HepG2 (cell line): ENCODE data around the gene CST11. TPM values are rescaled to one million over a fixed set of nuclear protein-coding genes. Genes with fewer than 3 reads are reported as not detected.

Experiments used
- CBFB ChIP-seq: sonication (generic); formaldehyde crosslinking; IDR thresholded peaks from 2 replicates; pipeline ENCODE4 v1.4.0; 2020; ENCODE audit warnings: missing genetic modification reagents
- DNMT3B ChIP-seq: conservative IDR thresholded peaks from 2 replicates; pipeline ENCODE4 v1.6.1; 2016; ENCODE audit warnings: missing biosample characterization, control low read depth
- DR1 ChIP-seq: sonication (generic); formaldehyde crosslinking; IDR thresholded peaks from 2 replicates; pipeline ENCODE4 v1.8.0; 2021; ENCODE audit warnings: mild to moderate bottlenecking, missing genetic modification reagents, inconsistent platforms
- MED1 ChIP-seq: sonication (generic); formaldehyde crosslinking; IDR thresholded peaks from 2 replicates; pipeline ENCODE4 v1.4.0; 2020; ENCODE audit warnings: missing genetic modification reagents
- MYNN ChIP-seq: sonication (generic); formaldehyde crosslinking; IDR thresholded peaks from 2 replicates; pipeline ENCODE4 v1.4.0; 2020; ENCODE audit warnings: mild to moderate bottlenecking, low read depth, missing genetic modification reagents
- NFRKB ChIP-seq: fragments of 450-650 bp; IDR thresholded peaks from 2 replicates; pipeline ENCODE4 v1.6.1; 2017
- ONECUT2 ChIP-seq: sonication (generic); formaldehyde crosslinking; IDR thresholded peaks from 2 replicates; pipeline ENCODE4 v1.4.0; 2020; ENCODE audit warnings: missing genetic modification reagents
- RELA ChIP-seq: sonication (generic); formaldehyde crosslinking; IDR thresholded peaks from 2 replicates; pipeline ENCODE4 v1.4.0; 2020; ENCODE audit warnings: missing genetic modification reagents
- RNF2 ChIP-seq: fragments of 450-650 bp; conservative IDR thresholded peaks from 2 replicates; pipeline ENCODE4 v1.6.1; 2016; ENCODE audit warnings: low read depth
- STAT5B ChIP-seq: sonication (generic); formaldehyde crosslinking; IDR thresholded peaks from 2 replicates; pipeline ENCODE4 v1.4.0; 2020; ENCODE audit warnings: missing genetic modification reagents
- SUZ12 ChIP-seq: fragments of 150-350 bp; IDR thresholded peaks from 2 replicates; pipeline ENCODE4 v1.6.1; 2014; ENCODE audit warnings: low read depth, low read length
- TBP ChIP-seq: sonication (generic); formaldehyde crosslinking; IDR thresholded peaks from 2 replicates; pipeline ENCODE4 v1.5.0; 2020; ENCODE audit warnings: missing genetic modification reagents
- ZNF33A ChIP-seq: sonication (generic); formaldehyde crosslinking; IDR thresholded peaks from 2 replicates; pipeline ENCODE4 v1.5.1; 2020; ENCODE audit warnings: missing genetic modification reagents, mild to moderate bottlenecking, moderate library complexity, borderline replicate concordance
- ZNF776 ChIP-seq: sonication (generic); formaldehyde crosslinking; IDR thresholded peaks from 2 replicates; pipeline ENCODE4 v1.4.0; 2020; ENCODE audit warnings: mild to moderate bottlenecking, missing genetic modification reagents
- polyA plus RNA-seq, 8 experiments: library from polyadenylated mRNA; depleted of rRNA in 3 of 8; stranded (reverse) in 7 of 8; unstranded in 1 of 8; fragments of >200 nt; fragmentation: Illumina TruSeq in 4 of 8; extraction: Trizol in 4 of 8; gene quantifications; 2 replicates each; pipeline versions ENCODE4 v1.2.1 to v1.2.3, GENCODE V29; 2011 to 2016; ENCODE audit warnings: low read depth in 4 of 8, missing spikeins in 1 of 8, mixed read lengths in 1 of 8; ENCODE audit not compliant: insufficient read depth in 1 of 8
- total RNA-seq, 5 experiments: library from RNA; depleted of rRNA; stranded (reverse); fragments of >200 nt; fragmentation: Illumina TruSeq; extraction: Trizol; gene quantifications; 2 replicates each; pipeline ENCODE4 v1.2.3, GENCODE V29; 2016; ENCODE audit warnings: low read depth in 1 of 5
- TF ChIP-seq, protein P1 (sequence below): sonication (generic); formaldehyde crosslinking; IDR thresholded peaks from 2 replicates; pipeline ENCODE4 v1.4.0; 2020; ENCODE audit warnings: missing genetic modification reagents
- TF ChIP-seq, protein P2 (sequence below): sonication (generic); formaldehyde crosslinking; IDR thresholded peaks from 2 replicates; pipeline ENCODE4 v1.5.1; 2020; ENCODE audit warnings: mild to moderate bottlenecking, missing genetic modification reagents, moderate library complexity
- TF ChIP-seq, protein P3 (sequence below): sonication (generic); formaldehyde crosslinking; IDR thresholded peaks from 2 replicates; pipeline ENCODE4 v1.4.0; 2020; ENCODE audit warnings: mild to moderate bottlenecking, missing genetic modification reagents
- TF ChIP-seq, protein P4 (sequence below): sonication (generic); formaldehyde crosslinking; IDR thresholded peaks from 2 replicates; pipeline ENCODE4 v1.9.0; 2021; ENCODE audit warnings: missing genetic modification reagents, borderline replicate concordance
- TF ChIP-seq, protein P5 (sequence below): sonication (generic); formaldehyde crosslinking; IDR thresholded peaks from 2 replicates; pipeline ENCODE4 v1.5.0; 2020; ENCODE audit warnings: mild to moderate bottlenecking, missing genetic modification reagents
- TF ChIP-seq, protein P6 (sequence below): sonication (generic); formaldehyde crosslinking; IDR thresholded peaks from 2 replicates; pipeline ENCODE4; 2020; ENCODE audit warnings: missing genetic modification reagents, mild to moderate bottlenecking, borderline replicate concordance

CST11 gene
- total and polyA plus RNA-seq, 2 of the 13 experiments (the other 11 are each of a cell fraction or from before 2014, with no cell fraction given), result not detected

DNA sequence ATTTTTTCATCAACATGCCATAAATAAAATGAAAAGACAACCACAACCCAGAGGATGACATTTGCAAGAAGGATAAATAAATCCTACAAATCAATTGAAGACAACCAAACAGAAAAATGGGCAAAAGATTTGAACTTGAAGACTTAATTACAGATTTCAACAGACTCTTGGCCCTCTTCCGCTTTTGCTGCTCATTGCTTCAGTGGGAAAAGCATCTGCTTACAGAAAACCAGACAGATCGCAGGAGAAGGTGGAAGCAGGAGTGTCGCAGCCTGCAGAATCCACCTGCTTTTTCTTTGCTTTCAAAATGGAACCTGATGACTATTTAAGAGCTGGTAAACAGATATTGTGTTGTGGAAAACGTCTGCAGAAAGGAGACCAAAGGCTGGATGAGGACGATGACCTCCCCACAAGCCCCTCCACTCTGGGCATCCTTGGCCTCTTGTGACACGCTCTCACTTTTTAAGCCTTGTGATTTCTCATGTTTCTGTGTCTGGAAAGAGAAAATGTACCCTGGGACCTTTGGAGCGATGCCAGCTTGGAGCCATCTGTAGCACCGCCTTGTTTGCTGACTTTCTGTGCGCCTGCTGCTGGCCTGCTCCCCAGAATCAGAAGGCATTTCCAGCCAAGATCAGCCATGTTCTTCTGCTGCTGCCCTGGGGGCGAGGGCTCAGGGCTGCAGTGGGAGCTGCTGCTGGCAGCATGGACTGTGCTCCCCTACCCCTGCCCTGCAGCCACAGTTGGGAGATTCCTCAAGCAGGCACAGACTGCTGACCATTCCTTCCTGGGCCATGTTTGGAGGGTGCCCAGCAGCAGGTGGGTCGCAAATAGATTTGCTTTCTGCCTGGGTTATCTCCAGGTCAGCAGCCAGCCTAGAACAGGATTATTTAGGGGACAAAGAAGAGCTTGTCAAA, 16.8 kb downstream of the CST11 start (continued):
- TF ChIP-seq, protein P1, sequence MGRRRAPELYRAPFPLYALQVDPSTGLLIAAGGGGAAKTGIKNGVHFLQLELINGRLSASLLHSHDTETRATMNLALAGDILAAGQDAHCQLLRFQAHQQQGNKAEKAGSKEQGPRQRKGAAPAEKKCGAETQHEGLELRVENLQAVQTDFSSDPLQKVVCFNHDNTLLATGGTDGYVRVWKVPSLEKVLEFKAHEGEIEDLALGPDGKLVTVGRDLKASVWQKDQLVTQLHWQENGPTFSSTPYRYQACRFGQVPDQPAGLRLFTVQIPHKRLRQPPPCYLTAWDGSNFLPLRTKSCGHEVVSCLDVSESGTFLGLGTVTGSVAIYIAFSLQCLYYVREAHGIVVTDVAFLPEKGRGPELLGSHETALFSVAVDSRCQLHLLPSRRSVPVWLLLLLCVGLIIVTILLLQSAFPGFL, result no peak
- TF ChIP-seq TBP (CRISPR knock-in tag) (no peak), DR1 (CRISPR knock-in tag) (0 out of 2 replicates have a peak, but pooled peaks have one; percentile 35), RELA (CRISPR knock-in tag) (no peak), SUZ12 (no peak), CBFB (CRISPR knock-in tag) (no peak), STAT5B (no peak), NFRKB (no peak), MED1 (CRISPR knock-in tag) (peak; percentile 79), ZNF33A (CRISPR knock-in tag) (no peak), DNMT3B (CRISPR knock-in tag) (no peak), ONECUT2 (no peak), MYNN (CRISPR knock-in tag) (no peak), RNF2 (no peak), ZNF776 (CRISPR knock-in tag) (no peak)
- TF ChIP-seq, protein P2, sequence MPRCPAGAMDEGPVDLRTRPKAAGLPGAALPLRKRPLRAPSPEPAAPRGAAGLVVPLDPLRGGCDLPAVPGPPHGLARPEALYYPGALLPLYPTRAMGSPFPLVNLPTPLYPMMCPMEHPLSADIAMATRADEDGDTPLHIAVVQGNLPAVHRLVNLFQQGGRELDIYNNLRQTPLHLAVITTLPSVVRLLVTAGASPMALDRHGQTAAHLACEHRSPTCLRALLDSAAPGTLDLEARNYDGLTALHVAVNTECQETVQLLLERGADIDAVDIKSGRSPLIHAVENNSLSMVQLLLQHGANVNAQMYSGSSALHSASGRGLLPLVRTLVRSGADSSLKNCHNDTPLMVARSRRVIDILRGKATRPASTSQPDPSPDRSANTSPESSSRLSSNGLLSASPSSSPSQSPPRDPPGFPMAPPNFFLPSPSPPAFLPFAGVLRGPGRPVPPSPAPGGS, result peak; percentile 35; the same call in 1 of the 2 replicates
- TF ChIP-seq, protein P3, sequence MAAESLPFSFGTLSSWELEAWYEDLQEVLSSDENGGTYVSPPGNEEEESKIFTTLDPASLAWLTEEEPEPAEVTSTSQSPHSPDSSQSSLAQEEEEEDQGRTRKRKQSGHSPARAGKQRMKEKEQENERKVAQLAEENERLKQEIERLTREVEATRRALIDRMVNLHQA (CRISPR knock-in tag), result no peak
- TF ChIP-seq, protein P4, sequence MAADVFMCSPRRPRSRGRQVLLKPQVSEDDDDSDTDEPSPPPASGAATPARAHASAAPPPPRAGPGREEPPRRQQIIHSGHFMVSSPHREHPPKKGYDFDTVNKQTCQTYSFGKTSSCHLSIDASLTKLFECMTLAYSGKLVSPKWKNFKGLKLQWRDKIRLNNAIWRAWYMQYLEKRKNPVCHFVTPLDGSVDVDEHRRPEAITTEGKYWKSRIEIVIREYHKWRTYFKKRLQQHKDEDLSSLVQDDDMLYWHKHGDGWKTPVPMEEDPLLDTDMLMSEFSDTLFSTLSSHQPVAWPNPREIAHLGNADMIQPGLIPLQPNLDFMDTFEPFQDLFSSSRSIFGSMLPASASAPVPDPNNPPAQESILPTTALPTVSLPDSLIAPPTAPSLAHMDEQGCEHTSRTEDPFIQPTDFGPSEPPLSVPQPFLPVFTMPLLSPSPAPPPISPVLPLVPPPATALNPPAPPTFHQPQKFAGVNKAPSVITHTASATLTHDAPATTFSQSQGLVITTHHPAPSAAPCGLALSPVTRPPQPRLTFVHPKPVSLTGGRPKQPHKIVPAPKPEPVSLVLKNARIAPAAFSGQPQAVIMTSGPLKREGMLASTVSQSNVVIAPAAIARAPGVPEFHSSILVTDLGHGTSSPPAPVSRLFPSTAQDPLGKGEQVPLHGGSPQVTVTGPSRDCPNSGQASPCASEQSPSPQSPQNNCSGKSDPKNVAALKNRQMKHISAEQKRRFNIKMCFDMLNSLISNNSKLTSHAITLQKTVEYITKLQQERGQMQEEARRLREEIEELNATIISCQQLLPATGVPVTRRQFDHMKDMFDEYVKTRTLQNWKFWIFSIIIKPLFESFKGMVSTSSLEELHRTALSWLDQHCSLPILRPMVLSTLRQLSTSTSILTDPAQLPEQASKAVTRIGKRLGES, result no peak
- TF ChIP-seq, protein P5, sequence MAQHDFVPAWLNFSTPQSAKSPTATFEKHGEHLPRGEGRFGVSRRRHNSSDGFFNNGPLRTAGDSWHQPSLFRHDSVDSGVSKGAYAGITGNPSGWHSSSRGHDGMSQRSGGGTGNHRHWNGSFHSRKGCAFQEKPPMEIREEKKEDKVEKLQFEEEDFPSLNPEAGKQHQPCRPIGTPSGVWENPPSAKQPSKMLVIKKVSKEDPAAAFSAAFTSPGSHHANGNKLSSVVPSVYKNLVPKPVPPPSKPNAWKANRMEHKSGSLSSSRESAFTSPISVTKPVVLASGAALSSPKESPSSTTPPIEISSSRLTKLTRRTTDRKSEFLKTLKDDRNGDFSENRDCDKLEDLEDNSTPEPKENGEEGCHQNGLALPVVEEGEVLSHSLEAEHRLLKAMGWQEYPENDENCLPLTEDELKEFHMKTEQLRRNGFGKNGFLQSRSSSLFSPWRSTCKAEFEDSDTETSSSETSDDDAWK (CRISPR knock-in tag), result no peak
- TF ChIP-seq, protein P6, sequence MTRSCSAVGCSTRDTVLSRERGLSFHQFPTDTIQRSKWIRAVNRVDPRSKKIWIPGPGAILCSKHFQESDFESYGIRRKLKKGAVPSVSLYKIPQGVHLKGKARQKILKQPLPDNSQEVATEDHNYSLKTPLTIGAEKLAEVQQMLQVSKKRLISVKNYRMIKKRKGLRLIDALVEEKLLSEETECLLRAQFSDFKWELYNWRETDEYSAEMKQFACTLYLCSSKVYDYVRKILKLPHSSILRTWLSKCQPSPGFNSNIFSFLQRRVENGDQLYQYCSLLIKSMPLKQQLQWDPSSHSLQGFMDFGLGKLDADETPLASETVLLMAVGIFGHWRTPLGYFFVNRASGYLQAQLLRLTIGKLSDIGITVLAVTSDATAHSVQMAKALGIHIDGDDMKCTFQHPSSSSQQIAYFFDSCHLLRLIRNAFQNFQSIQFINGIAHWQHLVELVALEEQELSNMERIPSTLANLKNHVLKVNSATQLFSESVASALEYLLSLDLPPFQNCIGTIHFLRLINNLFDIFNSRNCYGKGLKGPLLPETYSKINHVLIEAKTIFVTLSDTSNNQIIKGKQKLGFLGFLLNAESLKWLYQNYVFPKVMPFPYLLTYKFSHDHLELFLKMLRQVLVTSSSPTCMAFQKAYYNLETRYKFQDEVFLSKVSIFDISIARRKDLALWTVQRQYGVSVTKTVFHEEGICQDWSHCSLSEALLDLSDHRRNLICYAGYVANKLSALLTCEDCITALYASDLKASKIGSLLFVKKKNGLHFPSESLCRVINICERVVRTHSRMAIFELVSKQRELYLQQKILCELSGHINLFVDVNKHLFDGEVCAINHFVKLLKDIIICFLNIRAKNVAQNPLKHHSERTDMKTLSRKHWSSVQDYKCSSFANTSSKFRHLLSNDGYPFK (CRISPR knock-in tag), result 0 out of 2 replicates have a peak, but pooled peaks have one; percentile 53
